ENCODE results near the gene JCHAIN.
"Not testable (repeated sequence)": the region's sequence is repeated elsewhere in the genome, so short reads cannot be mapped to it uniquely, and the experiment has no call there.

The JCHAIN gene

GRCh38 chr4:70666369-70666768 lies at the start of gene JCHAIN:
Gene JCHAIN (minus strand): TSS chr4:70666508. CDS start chr4:70666490, 18 bp downstream.
- no peak for DNase-seq (ENCODE audit: low spot score)

DNA sequence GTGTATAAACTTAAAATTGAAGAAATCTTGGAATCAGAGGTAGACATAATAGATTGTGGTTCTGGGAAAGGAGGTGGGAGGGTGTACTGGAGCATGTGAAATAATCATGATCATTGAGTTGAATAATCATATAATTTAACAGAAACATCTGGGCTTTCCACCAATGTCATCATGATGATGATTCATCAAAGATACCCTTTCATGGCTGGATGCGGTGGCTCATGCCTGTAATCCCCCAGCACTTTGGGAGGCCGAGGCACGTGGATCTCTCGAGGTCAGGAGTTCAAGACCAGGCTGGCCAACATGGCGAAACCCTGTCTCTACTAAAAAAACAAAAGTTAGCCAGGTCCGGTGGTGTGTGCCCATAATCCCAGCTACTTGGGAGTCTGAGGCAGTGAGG lies 48.8 kb upstream of the JCHAIN start:
- DNase-seq (ENCODE audit: low spot score): no peak

- no peak for DNase-seq (ENCODE audit: low spot score)
These were observed 48.0 kb upstream of the JCHAIN start for GRCh38 chr4:70714079-70714887.

GRCh38 chr4:70713453-70714078 lies 47.3 kb upstream of the JCHAIN start:
- DNase-seq (ENCODE audit: low spot score): no peak

GRCh38 chr4:70712604-70713452 lies 46.5 kb upstream of the JCHAIN start:
- no peak for DNase-seq (ENCODE audit: low spot score)

- DNase-seq (ENCODE audit: low spot score): no peak
These were observed 45.8 kb upstream of the JCHAIN start for GRCh38 chr4:70712150-70712549.

DNA sequence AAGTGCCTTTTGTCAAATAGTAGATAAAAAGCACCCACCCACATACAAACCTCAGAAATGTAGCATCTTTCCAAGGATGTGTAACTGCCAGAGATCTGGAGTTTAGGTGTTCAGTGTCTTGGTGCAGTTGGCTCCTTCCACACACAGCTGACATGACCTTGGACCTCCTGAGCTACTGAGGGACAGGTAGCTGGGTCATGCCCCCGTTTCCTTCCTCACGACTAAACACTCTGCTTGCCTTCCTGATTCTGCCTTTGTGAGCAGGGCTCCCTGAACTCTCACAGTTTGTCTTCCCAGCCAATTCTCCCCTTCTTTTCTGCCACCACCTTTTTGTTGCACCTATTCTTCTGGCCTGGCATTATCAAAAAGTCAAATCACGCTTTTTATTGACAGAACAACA lies 45.3 kb upstream of the JCHAIN start:
- DNase-seq (ENCODE audit: low spot score): no peak

- no peak for DNase-seq (ENCODE audit: low spot score)
These were observed 43.4 kb upstream of the JCHAIN start for GRCh38 chr4:70709611-70710205.

DNA sequence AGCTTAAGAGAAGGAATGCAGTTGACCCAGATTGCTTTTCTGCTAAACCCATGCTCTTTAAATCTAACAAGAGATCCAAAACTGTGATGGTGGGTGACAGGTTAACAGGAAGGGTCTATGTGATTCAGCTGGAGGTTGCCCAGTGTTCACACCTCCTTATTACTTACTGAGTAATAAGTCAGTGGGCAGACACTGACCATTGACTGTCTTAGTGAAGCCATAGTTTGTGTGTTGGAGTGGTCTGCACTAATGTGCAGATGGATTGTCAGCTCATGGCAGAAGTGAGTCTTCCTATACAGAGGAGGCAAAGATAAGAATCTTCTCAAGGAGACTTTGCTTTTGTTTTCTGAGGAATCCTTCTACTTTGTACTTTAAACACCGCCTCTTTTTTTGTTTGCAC lies 40.2 kb upstream of the JCHAIN start:
- no peak for DNase-seq (ENCODE audit: low spot score)

DNA sequence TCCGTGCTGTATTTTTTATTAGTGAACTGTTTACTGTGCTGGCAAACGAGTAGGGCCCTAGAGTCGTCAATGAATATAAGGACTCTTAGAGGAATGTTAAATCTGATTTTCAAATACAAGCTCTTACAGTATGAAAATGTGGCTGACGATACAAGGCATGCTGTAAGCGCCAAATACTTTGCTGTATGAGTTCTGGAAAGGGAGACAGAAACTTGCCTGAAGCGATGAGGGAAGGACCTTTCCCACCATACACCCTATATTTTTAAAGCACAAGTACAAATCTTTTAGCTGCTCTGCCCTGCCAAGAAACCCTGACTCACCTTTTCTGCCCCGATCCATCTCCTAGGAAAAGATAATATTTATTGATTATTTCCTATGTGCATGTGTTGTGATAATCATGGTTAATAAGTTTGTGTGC lies 39.7 kb upstream of the JCHAIN start:
- no peak for DNase-seq (ENCODE audit: low spot score)

DNA sequence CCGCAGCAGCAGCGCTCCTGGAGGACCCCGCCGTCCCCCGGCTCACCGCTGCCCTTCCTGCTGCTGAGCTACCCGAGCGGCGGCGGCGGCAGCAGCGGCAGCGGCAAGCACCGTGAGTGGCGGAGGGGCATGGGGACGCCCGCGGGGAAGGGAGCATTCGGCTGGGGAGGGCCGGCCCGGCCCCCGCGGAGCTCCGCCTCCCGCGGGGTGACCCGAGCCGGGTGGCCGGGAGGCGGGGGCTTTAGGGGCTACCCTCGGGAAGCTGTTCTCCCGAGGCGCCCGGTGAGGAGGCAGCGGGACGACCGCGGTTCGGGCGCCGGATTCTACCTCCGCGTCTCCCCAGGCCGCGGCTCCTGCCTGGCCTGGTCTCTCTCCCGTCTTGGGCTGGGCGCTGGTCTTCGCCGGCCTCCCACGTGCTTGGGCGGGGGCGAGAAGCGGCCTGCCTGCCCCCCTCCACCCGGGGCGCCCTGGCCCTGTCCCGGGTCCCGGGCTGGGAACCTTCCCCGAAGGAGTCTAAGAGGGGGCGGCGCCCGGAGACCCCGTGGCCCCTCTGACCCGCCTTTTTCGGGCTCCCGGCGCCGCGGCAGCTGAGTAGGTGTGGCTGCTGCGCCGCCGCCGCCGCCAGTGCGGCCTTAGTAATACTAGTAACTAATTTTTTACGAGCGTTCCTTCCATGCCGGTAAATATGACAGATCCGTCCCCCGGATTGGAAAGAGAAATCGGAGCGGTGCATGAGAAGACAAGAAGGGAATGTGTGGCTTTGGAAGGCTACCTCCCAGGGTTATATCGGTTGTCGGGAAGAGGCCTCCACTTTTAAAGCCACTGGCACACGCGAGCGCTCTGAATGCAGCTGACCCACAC lies 39.1 kb upstream of the JCHAIN start:
- peak; percentile 86 for DNase-seq (ENCODE audit: low spot score)

GRCh38 chr4:70704931-70705182 lies 38.5 kb upstream of the JCHAIN start:
- no peak for DNase-seq (ENCODE audit: low spot score)

DNA sequence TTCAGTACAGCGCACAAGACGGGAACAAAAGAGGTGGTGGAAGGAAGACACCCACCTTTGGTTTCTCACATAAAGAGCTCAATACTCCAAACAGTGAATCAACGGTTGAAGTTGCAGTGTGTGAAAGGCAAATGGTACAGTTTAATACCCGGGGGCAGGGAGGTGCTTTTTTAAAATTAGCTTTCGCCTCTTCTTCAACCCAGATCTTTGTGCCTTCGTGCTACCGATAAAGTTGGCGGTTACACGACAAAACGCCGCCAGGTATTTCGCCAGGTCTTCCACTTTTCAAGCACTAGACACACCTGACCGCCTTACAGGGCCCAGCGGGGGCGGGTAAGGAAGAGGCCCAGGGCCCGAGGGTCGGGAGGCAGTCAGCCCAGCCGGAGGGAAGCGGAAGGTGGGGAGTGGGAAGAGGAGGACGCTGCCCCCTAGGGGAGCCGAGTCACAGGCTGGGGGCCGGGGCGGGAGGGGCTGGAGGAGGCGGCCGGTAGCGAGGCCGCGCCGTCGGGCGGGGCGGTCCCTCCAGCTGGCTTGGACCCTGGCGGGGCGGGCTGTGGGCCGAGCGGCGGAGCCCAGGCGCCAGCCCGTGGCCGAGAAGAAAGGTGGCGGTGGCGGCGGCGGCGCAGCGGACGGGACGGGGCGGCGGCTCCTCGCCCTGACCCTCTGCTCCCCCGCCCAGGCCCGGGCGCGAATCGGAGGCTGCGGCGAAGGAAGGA lies 38.1 kb upstream of the JCHAIN start:
- peak; percentile 90 for DNase-seq (ENCODE audit: low spot score)

GRCh38 chr4:70703619-70704214 lies 37.4 kb upstream of the JCHAIN start:
- no peak for DNase-seq (ENCODE audit: low spot score)

DNA sequence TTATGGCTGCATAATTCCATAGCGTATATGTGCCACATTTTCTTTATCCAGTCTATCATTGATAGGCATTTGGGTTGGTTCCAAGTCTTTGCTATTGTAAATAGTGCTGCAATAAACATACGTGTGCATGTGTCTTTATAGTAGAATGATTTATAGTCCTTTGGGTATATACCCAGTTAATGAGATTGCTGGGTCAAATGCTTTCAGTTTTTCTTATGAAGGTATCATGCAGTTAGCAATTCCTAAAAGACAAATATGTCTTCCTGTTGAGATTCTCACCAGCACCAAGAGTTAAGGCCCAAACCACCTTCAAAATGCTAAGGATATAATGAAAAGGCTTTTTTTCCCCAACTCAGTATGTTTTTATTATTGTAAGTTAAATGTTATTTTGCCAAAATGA lies 36.3 kb upstream of the JCHAIN start:
- DNase-seq (ENCODE audit: low spot score): not testable (repeated sequence)

GRCh38 chr4:70701271-70701670 lies 35.0 kb upstream of the JCHAIN start:
- no peak for DNase-seq (ENCODE audit: low spot score)

DNA sequence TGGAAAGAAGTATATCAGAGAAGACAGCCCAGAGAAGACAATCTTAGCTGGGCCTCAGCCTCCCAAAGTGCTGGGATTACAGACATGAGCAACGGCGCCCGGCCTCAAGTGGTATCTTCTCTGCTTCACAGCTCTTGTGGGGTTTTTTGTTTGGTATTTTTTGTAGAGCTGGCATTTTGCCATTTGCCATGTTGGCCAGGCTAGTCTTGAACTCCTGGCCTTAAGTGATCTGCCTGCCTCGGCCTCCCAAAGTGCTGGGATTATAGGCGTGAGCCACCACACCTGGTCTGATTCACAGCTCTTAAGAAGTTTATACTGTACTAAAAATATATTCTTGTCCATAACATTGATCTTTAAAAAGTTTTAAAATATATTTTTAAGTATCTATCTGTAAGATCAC lies 34.4 kb upstream of the JCHAIN start:
- DNase-seq (ENCODE audit: low spot score): no peak

DNA sequence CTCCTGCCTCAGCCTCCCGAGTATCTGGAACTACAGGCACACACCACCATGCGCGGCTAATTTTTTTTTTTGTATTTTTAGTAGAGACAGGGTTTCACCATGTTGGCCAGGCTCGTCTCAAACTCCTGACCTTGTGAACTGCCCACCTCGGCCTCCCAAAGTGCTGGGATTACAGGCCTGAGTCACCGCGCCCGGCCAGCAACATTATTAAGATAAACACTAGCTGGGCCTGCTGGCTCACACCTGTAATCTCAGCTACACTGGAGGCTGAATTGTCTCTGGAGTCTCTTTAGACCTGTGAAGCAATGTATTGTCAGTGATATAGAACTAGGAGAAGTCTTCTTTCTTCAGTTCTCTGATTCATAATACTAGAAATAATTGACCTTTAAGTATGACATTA lies 32.1 kb upstream of the JCHAIN start:
- DNase-seq (ENCODE audit: low spot score): not testable (repeated sequence)

DNA sequence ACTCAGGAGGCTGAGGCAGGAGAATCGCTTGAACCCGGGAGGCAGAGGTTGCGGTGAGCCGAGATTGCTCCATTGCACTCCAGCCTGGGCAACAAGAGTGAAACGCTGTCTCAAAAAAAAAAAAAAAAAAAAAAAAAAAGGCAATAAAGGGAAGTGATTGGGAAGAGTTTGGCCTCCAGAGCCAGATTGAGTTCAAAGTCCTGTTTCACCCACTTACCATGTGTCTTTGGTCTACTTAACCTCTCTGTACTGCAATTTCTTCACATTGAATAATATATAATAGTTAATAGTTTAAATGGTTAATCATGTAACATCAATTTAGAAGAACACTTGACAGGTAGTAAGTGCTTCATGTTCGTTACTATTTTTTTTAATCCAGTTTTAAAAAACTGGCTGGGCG lies 28.3 kb upstream of the JCHAIN start:
- not testable (repeated sequence) for DNase-seq (ENCODE audit: low spot score)

- DNase-seq (ENCODE audit: low spot score): no peak
These were observed 25.4 kb upstream of the JCHAIN start for GRCh38 chr4:70691661-70692060.

- no peak for DNase-seq (ENCODE audit: low spot score)
These were observed 22.5 kb upstream of the JCHAIN start for GRCh38 chr4:70688795-70689231.
